MM.1S (cell line): ENCODE results near the gene NEDD4L.

Source experiments
- EZH2 ChIP-seq: fragments of 300-600 bp; sonication (generic); optimal IDR thresholded peaks from 2 replicates; pipeline ENCODE3; 2017; ENCODE audit warnings: low read depth, mild to moderate bottlenecking, antibody characterized with exemption, low read length, mixed read lengths
- EZH2phosphoT487 ChIP-seq: fragments of 300-600 bp; sonication (generic); IDR thresholded peaks from 2 replicates; pipeline ENCODE4 v1.6.1; 2018; ENCODE audit warnings: antibody characterized with exemption, low read length
- TF ChIP-seq, protein P1 (sequence below): fragments of 300-600 bp; sonication (generic); IDR thresholded peaks from 2 replicates; pipeline ENCODE4 v1.5.1; 2016; ENCODE audit warnings: antibody characterized with exemption, low read length, mixed read lengths

DNA sequence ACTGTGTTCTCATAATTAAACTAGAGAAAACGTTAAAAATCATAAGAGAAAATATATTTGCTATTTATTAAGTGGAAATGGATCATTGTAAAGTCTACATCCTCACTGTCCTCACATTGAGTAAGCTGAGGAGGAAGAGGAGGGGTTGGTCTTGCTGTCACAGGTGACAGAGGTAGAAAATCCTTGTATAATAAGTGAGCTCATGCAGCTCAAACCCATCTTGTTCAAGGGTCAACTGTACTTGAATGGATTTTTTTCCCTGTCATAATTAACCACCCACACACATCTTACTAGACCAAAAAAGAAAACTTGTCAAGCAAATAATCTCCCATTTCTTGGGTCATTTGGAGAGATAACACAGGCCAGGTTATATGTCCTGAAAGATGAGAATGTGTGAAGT, 231.2 kb downstream of the NEDD4L start:
- TF ChIP-seq, protein P1, sequence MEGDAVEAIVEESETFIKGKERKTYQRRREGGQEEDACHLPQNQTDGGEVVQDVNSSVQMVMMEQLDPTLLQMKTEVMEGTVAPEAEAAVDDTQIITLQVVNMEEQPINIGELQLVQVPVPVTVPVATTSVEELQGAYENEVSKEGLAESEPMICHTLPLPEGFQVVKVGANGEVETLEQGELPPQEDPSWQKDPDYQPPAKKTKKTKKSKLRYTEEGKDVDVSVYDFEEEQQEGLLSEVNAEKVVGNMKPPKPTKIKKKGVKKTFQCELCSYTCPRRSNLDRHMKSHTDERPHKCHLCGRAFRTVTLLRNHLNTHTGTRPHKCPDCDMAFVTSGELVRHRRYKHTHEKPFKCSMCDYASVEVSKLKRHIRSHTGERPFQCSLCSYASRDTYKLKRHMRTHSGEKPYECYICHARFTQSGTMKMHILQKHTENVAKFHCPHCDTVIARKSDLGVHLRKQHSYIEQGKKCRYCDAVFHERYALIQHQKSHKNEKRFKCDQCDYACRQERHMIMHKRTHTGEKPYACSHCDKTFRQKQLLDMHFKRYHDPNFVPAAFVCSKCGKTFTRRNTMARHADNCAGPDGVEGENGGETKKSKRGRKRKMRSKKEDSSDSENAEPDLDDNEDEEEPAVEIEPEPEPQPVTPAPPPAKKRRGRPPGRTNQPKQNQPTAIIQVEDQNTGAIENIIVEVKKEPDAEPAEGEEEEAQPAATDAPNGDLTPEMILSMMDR: no peak
- TF ChIP-seq EZH2 (no peak), EZH2phosphoT487 (no peak)
